Erythroblast (primary cell): Measurements from ENCODE around the gene CDH13.

Experiments used
- GATA1 ChIP-seq: IDR thresholded peaks from 2 replicates; pipeline ENCODE4 v1.6.1; 2011; ENCODE audit warnings: low read depth, mild to moderate bottlenecking, control low read depth, low read length, moderate library complexity
- POLR2A ChIP-seq: IDR thresholded peaks from 2 replicates; pipeline ENCODE4 v1.6.1; 2011; ENCODE audit warnings: mild to moderate bottlenecking, low read length

GRCh38 chr16:82753821-82754220, 127.1 kb downstream of the CDH13 start:
- TF ChIP-seq POLR2A (no peak), GATA1 (no peak)
